PC-9 (cell line): ENCODE data around the gene KCNN3. TPM values are rescaled to one million over a fixed set of nuclear protein-coding genes. Genes with fewer than 3 reads are reported as not detected.

Experiments used
- BruUV-seq: library from RNA; stranded (reverse); fragments of 400-500 nt; replicated peaks from 2 replicates; lab custom pipeline; 2021; lab: Mats Ljungman, UMichigan
- CTCF ChIA-PET: fragments of 300-600 bp; sonication (Branson Sonifier 250); formaldehyde crosslinking; loops from one replicate; lab custom pipeline; 2022; ENCODE audit warnings: antibody characterized with exemption; lab: Charles Lee
- POLR2A ChIA-PET: fragments of 300-600 bp; sonication (Branson Sonifier 250); formaldehyde crosslinking; loops from one replicate; lab custom pipeline; 2022; ENCODE audit warnings: antibody characterized with exemption; ENCODE audit not compliant: unreplicated experiment; lab: Charles Lee
- DNase-seq, 2 experiments: peaks; one replicate each; pipeline versions ENCODE4 v3.0.0 to v3.0.0-alpha.2; 2015 to 2022; ENCODE audit warnings: mixed read lengths in 1 of 2
- H2AFZ ChIP-seq: fragments of 200-600 bp; sonication (generic); 2 replicates; pipeline ENCODE4 v1.8.1; 2017; ENCODE audit warnings: antibody characterized with exemption
- H3F3A ChIP-seq: fragments of 200-600 bp; sonication (generic); 2 replicates; pipeline ENCODE4 v1.8.1; 2017; ENCODE audit warnings: antibody characterized with exemption, mild to moderate bottlenecking, low read depth; ENCODE audit not compliant: insufficient read depth
- H3K27ac ChIP-seq: fragments of 200-600 bp; sonication (generic); 2 replicates; pipeline ENCODE4 v1.6.1; 2016; ENCODE audit warnings: mixed run types
- H3K27me3 ChIP-seq: fragments of 200-600 bp; sonication (generic); 2 replicates; pipeline ENCODE4 v1.6.1; 2016; ENCODE audit warnings: low read depth, mixed run types; ENCODE audit not compliant: insufficient read depth
- H3K36me3 ChIP-seq: fragments of 200-600 bp; sonication (generic); 2 replicates; pipeline ENCODE4 v1.6.1; 2016; ENCODE audit warnings: low read depth, mixed run types
- H3K4me1 ChIP-seq: fragments of 200-600 bp; sonication (generic); replicated peaks from 2 replicates; pipeline ENCODE4 v1.6.1; 2016; ENCODE audit warnings: mixed run types; ENCODE audit not compliant: insufficient read depth
- H3K4me2 ChIP-seq: fragments of 200-600 bp; sonication (generic); 2 replicates; pipeline ENCODE4 v1.6.1; 2017; ENCODE audit warnings: mixed run types
- H3K4me3 ChIP-seq: fragments of 200-600 bp; sonication (generic); 2 replicates; pipeline ENCODE4 v1.6.1; 2016; ENCODE audit warnings: mixed run types
- H3K79me2 ChIP-seq: fragments of 200-600 bp; sonication (generic); 2 replicates; pipeline ENCODE4 v1.6.1; 2017; ENCODE audit warnings: low read depth, mixed run types
- H3K9me2 ChIP-seq: fragments of 200-600 bp; sonication (generic); 2 replicates; pipeline ENCODE4 v1.8.1; 2017; ENCODE audit warnings: mild to moderate bottlenecking; ENCODE audit not compliant: insufficient read depth
- H3K9me3 ChIP-seq: fragments of 200-600 bp; sonication (generic); 2 replicates; pipeline ENCODE4 v1.8.1; 2016; ENCODE audit warnings: low read depth; ENCODE audit not compliant: insufficient read depth
- H4K20me1 ChIP-seq: fragments of 200-600 bp; sonication (generic); 2 replicates; pipeline ENCODE4 v1.8.1; 2017; ENCODE audit not compliant: insufficient read depth
- EZH2 ChIP-seq: fragments of 200-600 bp; sonication (generic); IDR thresholded peaks from 2 replicates; pipeline ENCODE4 v1.8.0; 2017; ENCODE audit warnings: antibody characterized with exemption, low read depth
- intact Hi-C: fragments of 100-400 bp; cut with micrococcal nuclease; formaldehyde crosslinking; loops from one replicate; pipeline ENCODE4 v1.10.0; 2022; ENCODE audit not compliant: unreplicated experiment
- total RNA-seq: library from RNA; stranded (reverse); gene quantifications from 2 replicates; pipeline ENCODE4 v1.2.3, GENCODE V29; 2021
- TF ChIP-seq, protein P1 (sequence below): fragments of 200-600 bp; sonication (generic); conservative IDR thresholded peaks from 2 replicates; pipeline ENCODE4 v1.6.1; 2017; ENCODE audit warnings: mixed run types, antibody characterized with exemption, mild to moderate bottlenecking, moderate library complexity

Gene KCNN3
- total RNA-seq, 1 experiment from 2014 or later = 1.1 TPM

DNA sequence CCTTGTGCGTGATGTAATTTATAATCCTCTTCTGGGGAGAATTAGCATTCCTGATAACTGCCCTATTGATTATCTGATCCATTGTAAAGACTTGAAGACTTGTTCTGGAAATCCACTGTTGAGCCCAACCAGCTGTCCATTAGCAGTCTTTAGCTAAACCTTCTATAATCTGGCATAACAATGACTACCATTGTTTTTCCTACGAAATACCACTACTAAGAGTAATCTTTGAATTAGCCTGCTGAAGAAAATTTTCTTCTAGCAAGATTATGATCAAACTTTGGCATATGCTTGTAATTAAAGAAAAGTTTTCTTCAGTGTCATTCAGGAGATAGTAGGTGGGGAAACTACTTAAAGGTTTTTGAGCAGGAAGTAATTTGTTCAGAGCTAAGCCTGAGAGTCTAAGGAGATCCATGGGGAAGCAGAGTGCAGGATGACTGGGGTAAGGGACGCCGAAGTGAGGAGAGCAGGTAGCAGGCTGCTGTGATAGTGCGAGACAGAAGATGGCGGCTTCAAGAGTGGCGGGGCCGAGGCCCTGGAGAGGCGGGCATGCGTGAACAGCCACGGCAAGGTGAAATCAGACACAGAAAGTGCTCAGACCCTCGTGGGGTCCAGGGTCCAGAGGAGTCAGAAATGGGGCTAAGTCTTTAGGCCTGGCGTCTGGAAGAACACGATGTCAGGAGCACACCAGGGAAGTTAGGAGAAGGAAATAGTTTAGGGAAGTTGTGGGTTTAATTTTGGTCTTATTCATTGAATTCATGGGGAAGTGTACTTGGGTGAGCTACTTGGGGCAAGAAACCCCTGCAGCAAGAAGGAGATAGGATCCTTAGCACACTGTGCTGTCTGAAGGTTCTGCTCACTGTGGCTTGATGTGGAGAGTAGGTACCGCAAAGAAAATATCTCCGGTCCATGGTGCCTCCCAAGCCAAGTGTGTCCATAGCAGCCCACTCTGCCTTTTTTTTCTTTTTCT lies 149.5 kb downstream of the KCNN3 start:
- H3K27me3 ChIP-seq = peaks cover 6% of the 10 kb centered on the region; the same call in 1 of the 2 replicates
- intact Hi-C loops = no loop called here
- DNase-seq = no peak

DNA sequence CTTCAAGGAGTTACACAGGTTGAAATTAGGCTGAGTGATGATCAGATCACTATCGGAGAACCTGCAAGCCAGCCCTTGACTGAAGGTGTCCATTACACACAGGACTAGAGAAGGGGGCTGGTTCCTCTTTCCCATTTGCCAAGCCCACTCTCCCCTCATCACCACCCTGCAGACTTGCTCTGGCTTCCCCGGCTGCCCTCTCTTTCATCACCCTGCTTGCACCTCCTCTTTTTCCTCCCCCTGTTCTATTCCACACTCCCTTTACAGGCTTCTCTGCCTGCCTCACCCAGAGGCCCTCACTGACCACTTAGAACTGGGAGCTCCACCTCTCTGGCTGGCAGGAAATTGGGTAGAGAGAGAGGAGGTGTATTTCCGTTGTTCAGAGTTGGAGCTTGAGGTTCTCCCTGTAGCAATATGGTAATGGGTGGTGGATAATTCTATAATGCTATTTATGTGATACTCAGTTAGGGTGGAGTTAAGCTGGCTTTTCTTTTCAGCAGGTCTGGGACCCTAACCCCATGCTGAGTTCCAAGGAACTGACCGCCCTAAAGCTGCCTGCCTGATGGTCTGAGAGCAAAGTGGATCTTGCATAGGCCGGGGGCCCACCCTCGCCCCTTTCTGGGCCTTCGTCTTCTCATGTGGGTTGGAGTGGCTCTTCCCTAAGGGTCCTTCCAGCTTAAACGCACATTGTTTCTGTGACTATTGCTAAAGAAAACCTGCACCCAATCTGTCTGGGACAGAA lies 150.3 kb downstream of the KCNN3 start:
- Histone ChIP-seq H3K27ac (no peak overlapping the region), H4K20me1 (no peaks in the 10 kb centered on the region), H3K4me3 (no peak overlapping the region), H3K27me3 (peaks cover 6% of the 10 kb centered on the region; the same call in 1 of the 2 replicates), H3F3A (peaks cover 2% of the 10 kb centered on the region; the same call in 1 of the 2 replicates), H3K79me2 (no peaks in the 10 kb centered on the region), H3K36me3 (no peaks in the 10 kb centered on the region), H3K9me3 (no peaks in the 10 kb centered on the region), H3K4me2 (no peak overlapping the region), H3K4me1 (no peaks in the 10 kb centered on the region), H2AFZ (no peak overlapping the region), H3K9me2 (no peaks in the 10 kb centered on the region)
- intact Hi-C loops = no loop called here
- no peak for TF ChIP-seq EZH2
- TF ChIP-seq, protein P1, sequence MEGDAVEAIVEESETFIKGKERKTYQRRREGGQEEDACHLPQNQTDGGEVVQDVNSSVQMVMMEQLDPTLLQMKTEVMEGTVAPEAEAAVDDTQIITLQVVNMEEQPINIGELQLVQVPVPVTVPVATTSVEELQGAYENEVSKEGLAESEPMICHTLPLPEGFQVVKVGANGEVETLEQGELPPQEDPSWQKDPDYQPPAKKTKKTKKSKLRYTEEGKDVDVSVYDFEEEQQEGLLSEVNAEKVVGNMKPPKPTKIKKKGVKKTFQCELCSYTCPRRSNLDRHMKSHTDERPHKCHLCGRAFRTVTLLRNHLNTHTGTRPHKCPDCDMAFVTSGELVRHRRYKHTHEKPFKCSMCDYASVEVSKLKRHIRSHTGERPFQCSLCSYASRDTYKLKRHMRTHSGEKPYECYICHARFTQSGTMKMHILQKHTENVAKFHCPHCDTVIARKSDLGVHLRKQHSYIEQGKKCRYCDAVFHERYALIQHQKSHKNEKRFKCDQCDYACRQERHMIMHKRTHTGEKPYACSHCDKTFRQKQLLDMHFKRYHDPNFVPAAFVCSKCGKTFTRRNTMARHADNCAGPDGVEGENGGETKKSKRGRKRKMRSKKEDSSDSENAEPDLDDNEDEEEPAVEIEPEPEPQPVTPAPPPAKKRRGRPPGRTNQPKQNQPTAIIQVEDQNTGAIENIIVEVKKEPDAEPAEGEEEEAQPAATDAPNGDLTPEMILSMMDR = no peak
- POLR2A ChIA-PET = no interaction called here
- BruUV-seq = no TSS peak
- CTCF ChIA-PET = no interaction called here
- no peak for DNase-seq

More for the DNA sequence above, 149.5 kb downstream of the KCNN3 start:
- no peaks in the 10 kb centered on the region for H3K36me3 ChIP-seq
- no peak overlapping the region for H3K27ac ChIP-seq
- no peaks in the 10 kb centered on the region for H3K9me2 ChIP-seq
- H3K4me1 ChIP-seq = no peaks in the 10 kb centered on the region
- H3K4me2 ChIP-seq = no peak overlapping the region
- H3K4me3 ChIP-seq = no peak overlapping the region
- TF ChIP-seq EZH2 = no peak
- TF ChIP-seq, protein P1 = no peak
- ChIA-PET CTCF (interaction anchor here (0.6 kb wide), 1 partner anchor 113 kb away, joined by 4 read pairs; no protein-coding TSS in a partner anchor), POLR2A (no interaction called here)
- H3F3A ChIP-seq = no peaks in the 10 kb centered on the region
- H4K20me1 ChIP-seq = no peaks in the 10 kb centered on the region
- BruUV-seq = no TSS peak
- no peak overlapping the region for H2AFZ ChIP-seq
- H3K79me2 ChIP-seq = no peaks in the 10 kb centered on the region
- no peaks in the 10 kb centered on the region for H3K9me3 ChIP-seq

DNA sequence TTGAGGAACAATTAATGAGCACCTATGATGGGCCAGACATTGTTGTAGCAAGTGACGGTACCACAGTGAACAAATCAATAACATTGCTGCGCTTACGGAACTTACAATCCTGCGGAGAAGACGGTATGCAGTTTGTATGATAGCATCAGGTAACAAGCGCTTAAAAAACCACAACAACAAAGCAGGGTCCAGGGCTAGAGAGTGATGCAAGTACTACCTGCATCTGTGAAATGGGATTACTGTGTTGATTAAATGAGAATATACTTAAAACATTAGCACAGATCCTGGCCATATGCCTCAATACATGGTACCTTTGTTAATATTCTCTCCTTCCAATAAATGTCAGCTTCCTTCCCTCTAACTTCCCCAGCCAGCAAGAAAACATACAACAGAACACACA lies 151.5 kb downstream of the KCNN3 start:
- no peaks in the 10 kb centered on the region for H3K9me2 ChIP-seq
- no peaks in the 10 kb centered on the region for H3K79me2 ChIP-seq
- POLR2A ChIA-PET = no interaction called here
- peaks cover 5% of the 10 kb centered on the region; the same call in 1 of the 2 replicates for H3F3A ChIP-seq
- no peaks in the 10 kb centered on the region for H3K36me3 ChIP-seq
- TF ChIP-seq, protein P1 = no peak
- no peak for TF ChIP-seq EZH2
- no peaks in the 10 kb centered on the region for H3K9me3 ChIP-seq
- no peak overlapping the region for H3K4me3 ChIP-seq
- intact Hi-C loops = no loop called here
- no peak overlapping the region for H3K27ac ChIP-seq
- BruUV-seq = no TSS peak
- DNase-seq = no peak
- CTCF ChIA-PET = no interaction called here
- H3K4me2 ChIP-seq = no peak overlapping the region
- H4K20me1 ChIP-seq = no peaks in the 10 kb centered on the region
- H3K4me1 ChIP-seq = no peaks in the 10 kb centered on the region
- H3K27me3 ChIP-seq = peaks cover 6% of the 10 kb centered on the region; the same call in 1 of the 2 replicates
- no peak overlapping the region for H2AFZ ChIP-seq
